ENCODE results near the gene SHC4.
"Not testable (repeated sequence)": the region's sequence is repeated elsewhere in the genome, so short reads cannot be mapped to it uniquely, and the experiment has no call there.

The SHC4 gene

DNA sequence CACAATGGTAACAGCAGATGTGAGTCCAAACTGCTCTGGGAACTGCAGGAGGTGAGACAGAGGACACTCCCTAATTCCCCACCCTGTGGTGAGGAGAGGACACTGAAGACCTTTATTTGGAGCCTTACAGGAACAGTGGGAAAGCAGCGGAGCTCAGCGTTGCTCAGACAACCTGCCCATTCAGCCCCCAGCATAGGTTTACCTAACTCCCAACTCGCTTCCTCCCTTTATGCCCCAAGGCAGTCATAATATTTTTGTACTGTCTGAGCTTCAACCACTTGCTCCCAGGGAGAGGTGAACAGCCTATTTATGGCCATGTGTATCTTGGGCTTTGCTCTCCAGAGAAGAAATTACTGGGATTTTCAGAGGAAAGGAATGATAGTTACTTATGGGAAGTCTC lies 34.1 kb downstream of the SHC4 start:
- Histone ChIP-seq H3K27ac (peak overlapping the region in 1 of 21 experiments; percentile 30), H3K4me3 (no peak overlapping the region)

DNA sequence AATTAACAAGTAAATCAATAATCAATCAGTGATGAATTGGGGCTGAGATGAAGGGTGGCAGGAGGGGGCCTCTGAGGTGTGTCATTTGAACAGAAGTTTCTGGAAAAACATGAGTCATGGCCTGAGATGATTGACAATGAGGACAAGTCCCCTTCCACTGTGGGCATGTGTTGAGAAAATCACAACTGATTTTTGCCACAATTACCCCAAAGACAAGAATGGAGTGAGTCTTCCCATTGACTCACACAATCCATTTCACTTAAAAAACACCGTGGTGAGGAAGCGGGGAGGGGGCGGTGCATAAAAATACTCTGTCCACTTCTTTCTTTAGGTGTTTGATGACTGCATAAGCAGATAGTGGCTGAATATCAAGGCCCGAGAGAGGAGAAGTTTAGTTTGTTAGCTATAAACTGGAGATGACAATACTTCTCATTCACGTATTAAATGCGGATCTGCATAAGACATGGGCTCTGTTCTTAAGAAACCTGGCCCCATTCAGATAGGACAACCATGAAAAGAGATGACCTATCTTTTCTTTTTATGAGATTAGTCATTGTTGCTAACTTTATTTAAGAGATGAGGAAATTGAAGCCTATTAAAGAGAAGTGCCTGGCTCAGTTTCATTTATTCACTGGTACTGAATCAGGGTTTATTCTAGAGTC lies 34.7 kb downstream of the SHC4 start:
- peak overlapping the region in 1 of 21 experiments; percentile 30 for H3K27ac ChIP-seq

DNA sequence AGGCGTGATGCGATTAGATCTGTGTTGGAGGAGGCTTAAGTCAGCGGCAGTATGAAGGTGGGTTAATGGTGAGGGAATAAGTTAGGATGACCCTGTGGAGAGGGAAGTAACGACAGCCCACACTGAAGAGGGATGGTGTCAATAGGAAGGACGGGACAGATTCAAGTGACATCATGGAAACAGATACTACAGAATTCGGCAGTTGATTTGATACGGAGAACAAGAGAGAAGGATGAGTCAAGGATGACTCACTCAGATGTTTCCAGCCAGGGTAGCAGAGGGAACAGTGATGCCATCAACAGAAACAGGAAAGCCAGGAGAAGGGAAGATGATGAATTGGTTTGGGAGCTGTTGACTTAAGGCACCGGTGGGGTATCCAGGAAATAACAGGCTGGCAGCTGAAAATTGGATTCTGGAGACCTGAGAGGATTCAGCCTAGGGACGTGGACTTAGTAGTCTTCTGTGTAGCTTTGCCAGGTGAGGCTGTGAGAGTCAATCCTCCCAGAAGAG lies 38.0 kb downstream of the SHC4 start:
- Histone ChIP-seq H3K27ac (no peak overlapping the region), H3K4me3 (no peak overlapping the region)

More for the DNA sequence above, 34.7 kb downstream of the SHC4 start:
- H3K4me3 ChIP-seq, result no peak overlapping the region

GRCh38 chr15:48924528-48925393 lies 39.0 kb downstream of the SHC4 start:
- no peak overlapping the region for H3K27ac ChIP-seq
- H3K4me3 ChIP-seq, result no peak overlapping the region

- no peak overlapping the region for H3K27ac ChIP-seq
- H3K4me3 ChIP-seq, result no peak overlapping the region
These were observed 41.7 kb downstream of the SHC4 start for GRCh38 chr15:48922046-48922445.

DNA sequence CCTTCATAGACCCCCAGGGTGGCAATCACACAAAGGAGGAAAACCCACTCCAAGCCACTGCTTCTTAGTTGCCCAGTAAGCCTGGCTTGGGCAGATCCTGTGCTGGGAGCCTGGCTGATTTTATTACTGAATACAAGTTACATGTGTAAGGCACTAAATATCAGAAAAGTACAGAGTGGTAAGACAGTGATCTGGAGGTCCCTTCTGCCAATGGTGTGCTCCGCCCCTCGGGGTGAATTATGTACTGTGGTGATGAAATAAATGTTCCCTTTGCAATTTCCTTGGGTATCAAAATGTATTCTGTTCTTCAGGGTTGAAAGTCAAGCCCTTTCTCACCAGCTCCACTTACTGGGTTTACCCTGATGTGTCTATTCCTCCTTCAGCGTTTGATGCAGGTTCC lies 47.0 kb downstream of the SHC4 start:
- H3K4me3 ChIP-seq, result no peak overlapping the region
- no peak overlapping the region for H3K27ac ChIP-seq

- Histone ChIP-seq H3K4me3 (no peak overlapping the region), H3K27ac (no peak overlapping the region)
These were observed 47.9 kb downstream of the SHC4 start for GRCh38 chr15:48915861-48916260.

DNA sequence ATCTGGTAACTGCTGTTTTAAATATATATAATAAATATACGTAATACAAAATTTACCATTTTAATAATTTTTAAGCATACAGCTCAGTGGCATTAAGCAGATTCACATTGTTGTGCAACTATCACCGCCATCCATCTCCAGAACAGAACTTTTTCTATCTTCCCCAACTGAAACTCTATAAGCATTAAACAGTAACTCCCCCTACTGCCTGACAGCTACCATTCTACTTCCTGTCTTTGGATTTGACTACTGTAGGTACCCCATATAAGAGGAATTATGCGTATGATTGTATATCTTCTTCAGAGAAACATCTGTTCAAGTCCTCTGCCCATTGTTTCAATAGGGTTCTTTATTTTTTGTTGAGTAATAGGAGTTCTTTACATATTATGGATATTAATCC lies 49.0 kb downstream of the SHC4 start:
- no peak overlapping the region for H3K4me3 ChIP-seq
- H3K27ac ChIP-seq, result no peak overlapping the region

DNA sequence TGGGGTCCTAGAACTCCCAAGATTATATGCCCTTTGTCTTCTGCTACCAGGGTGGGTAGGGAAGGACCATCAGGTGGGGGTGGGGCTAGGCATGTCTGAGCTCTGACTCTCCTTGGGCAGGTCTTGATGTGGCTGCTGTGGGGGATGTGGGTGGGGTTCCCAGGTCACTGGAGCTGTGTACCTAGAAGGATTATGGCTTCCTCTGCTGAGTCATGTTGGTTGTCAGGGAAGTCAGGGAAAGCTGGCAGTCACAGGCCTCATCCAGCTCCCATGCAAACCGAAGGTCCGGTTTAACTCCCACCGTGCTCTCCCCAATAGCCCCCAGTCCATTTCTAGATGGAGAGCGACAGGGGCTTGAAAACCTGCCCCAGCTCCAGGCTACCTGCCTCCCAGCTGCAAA lies 50.6 kb downstream of the SHC4 start:
- Histone ChIP-seq H3K4me3 (no peak overlapping the region), H3K27ac (no peak overlapping the region)

DNA sequence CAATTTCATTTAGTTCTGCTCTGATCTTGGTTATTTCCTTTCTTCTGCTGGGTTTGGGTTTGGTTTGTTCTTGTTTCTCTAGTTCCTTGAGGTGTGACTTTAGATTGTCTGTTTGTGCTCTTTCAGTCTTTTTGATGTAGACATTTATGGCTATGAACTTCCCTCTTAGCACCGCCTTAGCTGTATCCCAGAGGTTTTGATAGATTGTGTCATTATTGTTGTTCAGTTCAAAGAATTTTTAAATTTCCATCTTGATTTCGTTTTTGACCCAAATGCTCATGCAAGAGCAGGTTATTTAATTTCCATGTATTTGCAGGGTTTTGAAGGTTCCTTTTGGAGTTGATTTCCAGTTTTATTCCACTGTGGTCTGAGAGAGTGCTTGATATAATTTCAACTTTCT lies 53.2 kb downstream of the SHC4 start:
- H3K4me3 ChIP-seq, H3K27ac ChIP-seq: not testable (repeated sequence)

GRCh38 chr15:48909313-48909712 lies 54.4 kb downstream of the SHC4 start:
- not testable (repeated sequence) for H3K4me3 ChIP-seq, H3K27ac ChIP-seq

GRCh38 chr15:48905847-48906246 lies 57.9 kb downstream of the SHC4 start:
- no peak overlapping the region for H3K4me3 ChIP-seq
- H3K27ac ChIP-seq, result no peak overlapping the region

GRCh38 chr15:48905216-48905615 lies 58.5 kb downstream of the SHC4 start:
- Histone ChIP-seq H3K27ac (no peak overlapping the region), H3K4me3 (no peak overlapping the region)

GRCh38 chr15:48904758-48905157 lies 59.0 kb downstream of the SHC4 start:
- H3K27ac ChIP-seq, result no peak overlapping the region
- no peak overlapping the region for H3K4me3 ChIP-seq

DNA sequence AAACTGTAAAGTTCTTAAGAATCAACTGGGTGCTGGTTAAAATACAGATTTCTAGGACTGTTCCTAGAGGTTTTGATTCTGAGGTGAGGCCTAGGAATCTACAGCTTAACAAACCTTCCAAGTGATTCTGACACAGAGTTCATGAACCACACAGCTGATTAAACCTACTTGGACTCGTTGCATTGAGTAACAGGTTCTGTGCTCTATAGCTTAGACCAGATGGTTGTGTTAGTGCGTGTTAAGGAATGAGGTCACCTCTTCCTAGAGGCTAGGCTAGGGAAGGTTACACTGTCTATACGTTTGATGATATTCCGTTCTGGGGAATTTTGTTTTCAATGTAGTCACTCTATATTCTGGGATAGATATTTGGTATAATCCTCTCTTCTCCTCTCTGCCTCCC lies 63.9 kb downstream of the SHC4 start:
- H3K4me3 ChIP-seq, result no peak overlapping the region
- H3K27ac ChIP-seq, result no peak overlapping the region

- no peak overlapping the region for H3K4me3 ChIP-seq
- H3K27ac ChIP-seq, result peak overlapping the region in 1 of 21 experiments; percentile 71
These were observed 65.3 kb downstream of the SHC4 start for GRCh38 chr15:48898446-48898845.

- Histone ChIP-seq H3K4me3 (no peak overlapping the region), H3K27ac (peak overlapping the region in 2 of 21 experiments; percentile 71 to 75)
These were observed 65.7 kb downstream of the SHC4 start for GRCh38 chr15:48898032-48898431.

GRCh38 chr15:48896869-48897814 lies 66.6 kb downstream of the SHC4 start:
- Histone ChIP-seq H3K4me3 (no peak overlapping the region), H3K27ac (peak overlapping the region in 14 of 21 experiments; percentile 3 to 75 (median 49))

DNA sequence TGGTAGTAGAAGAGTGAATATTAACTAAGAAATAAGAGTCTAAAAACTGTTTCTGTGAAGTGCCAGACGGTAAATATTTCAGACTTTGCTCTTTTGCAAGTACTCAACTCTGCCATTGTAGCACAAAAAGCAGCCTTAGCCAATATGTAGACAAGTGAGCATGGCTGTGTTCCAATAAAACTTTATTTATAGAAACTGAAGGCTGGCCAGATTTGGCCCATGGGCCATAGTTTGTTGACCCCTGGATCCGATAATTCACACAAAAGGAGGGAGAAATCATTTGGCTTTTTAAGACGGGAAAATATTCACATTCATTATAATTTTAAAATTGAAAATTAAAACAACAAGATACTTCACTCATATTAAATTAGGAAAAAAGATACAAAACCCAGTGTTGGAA lies 70.4 kb downstream of the SHC4 start:
- Histone ChIP-seq H3K27ac (no peak overlapping the region), H3K4me3 (no peak overlapping the region)

- Histone ChIP-seq H3K4me3 (no peak overlapping the region), H3K27ac (no peak overlapping the region)
These were observed 72.4 kb downstream of the SHC4 start for GRCh38 chr15:48891232-48891765.

All from skin epidermis (tissue), 12 donors.